Mesendoderm (in vitro differentiated cells): Measurements from ENCODE around the gene ITPR2.
A peak's percentile ranks its signal among the peaks of the same experiment; 100 is the strongest.
"Not testable (repeated sequence)": the region's sequence is repeated elsewhere in the genome, so short reads cannot be mapped to it uniquely, and the experiment has no call there.

ENCODE experiments used
- DNase-seq: peaks from one replicate; pipeline ENCODE4 v3.0.0; 2013
- H2AK5ac ChIP-seq: 2 replicates; pipeline ENCODE4 v1.6.1; 2013; ENCODE audit warnings: low read length, inconsistent platforms
- H2BK120ac ChIP-seq: 2 replicates; pipeline ENCODE4 v1.6.1; 2013; ENCODE audit warnings: low read depth, mild to moderate bottlenecking, low read length, moderate library complexity, mixed read lengths
- H2BK15ac ChIP-seq: replicated peaks from 2 replicates; pipeline ENCODE4 v1.6.1; 2013; ENCODE audit warnings: low read depth, mild to moderate bottlenecking, moderate library complexity
- H2BK5ac ChIP-seq: 2 replicates; pipeline ENCODE4 v1.6.1; 2013; ENCODE audit warnings: low read length, inconsistent platforms
- H3K18ac ChIP-seq: 2 replicates; pipeline ENCODE4 v1.6.1; 2013; ENCODE audit warnings: mild to moderate bottlenecking, low read length, mixed read lengths
- H3K23ac ChIP-seq: one replicate; pipeline ENCODE4 v1.6.1; 2013; ENCODE audit warnings: low read length
- H3K27ac ChIP-seq: 2 replicates; pipeline ENCODE4 v1.5.1; 2013; ENCODE audit warnings: low read depth, mild to moderate bottlenecking, inconsistent platforms, low read length, moderate library complexity
- H3K27me3 ChIP-seq: 2 replicates; pipeline ENCODE4 v1.6.1; 2013; ENCODE audit warnings: low read length, control low read depth, mild to moderate bottlenecking, inconsistent platforms; ENCODE audit not compliant: insufficient read depth, poor library complexity
- H3K36me3 ChIP-seq: 2 replicates; pipeline ENCODE4 v1.6.1; 2013; ENCODE audit warnings: low read length, inconsistent platforms; ENCODE audit not compliant: control insufficient read depth, insufficient read depth
- H3K4ac ChIP-seq: one replicate; pipeline ENCODE4 v1.6.1; 2013; ENCODE audit warnings: low read depth, mild to moderate bottlenecking, low read length, moderate library complexity
- H3K4me1 ChIP-seq: 2 replicates; pipeline ENCODE4 v1.6.1; 2013; ENCODE audit warnings: low read depth, low read length, inconsistent platforms; ENCODE audit not compliant: control insufficient read depth
- H3K4me2 ChIP-seq: 2 replicates; pipeline ENCODE4 v1.6.1; 2013; ENCODE audit warnings: low read length
- H3K4me3 ChIP-seq: 2 replicates; pipeline ENCODE4 v1.5.1; 2013; ENCODE audit warnings: mild to moderate bottlenecking, low read length
- H3K56ac ChIP-seq: one replicate; pipeline ENCODE4 v1.6.1; 2013; ENCODE audit warnings: low read length
- H3K79me1 ChIP-seq: 2 replicates; pipeline ENCODE4 v1.6.1; 2013; ENCODE audit warnings: low read length, inconsistent platforms
- H3K79me2 ChIP-seq: 2 replicates; pipeline ENCODE4 v1.6.1; 2013; ENCODE audit warnings: mild to moderate bottlenecking, low read length; ENCODE audit not compliant: control insufficient read depth, insufficient read depth
- H3K9ac ChIP-seq: 2 replicates; pipeline ENCODE4 v1.6.1; 2013; ENCODE audit warnings: low read length, inconsistent platforms
- H4K5ac ChIP-seq: one replicate; pipeline ENCODE4 v1.6.1; 2013; ENCODE audit warnings: low read length
- H4K8ac ChIP-seq: one replicate; pipeline ENCODE4 v1.6.1; 2013; ENCODE audit warnings: low read depth, mild to moderate bottlenecking, control low read depth, low read length, moderate library complexity
- WGBS: extraction: QIAGEN DNeasy Blood & Tissue Kit; methylation state at CpG from one replicate; pipeline ENCODE4 v1.1.7; 2013; ENCODE audit warnings: low lambda C conversion rate, missing lambda C conversion rate; ENCODE audit not compliant: insufficient coverage; ENCODE audit errors: extremely low coverage; 5-methylcytosine and 5-hydroxymethylcytosine counted together

Gene ITPR2

DNA sequence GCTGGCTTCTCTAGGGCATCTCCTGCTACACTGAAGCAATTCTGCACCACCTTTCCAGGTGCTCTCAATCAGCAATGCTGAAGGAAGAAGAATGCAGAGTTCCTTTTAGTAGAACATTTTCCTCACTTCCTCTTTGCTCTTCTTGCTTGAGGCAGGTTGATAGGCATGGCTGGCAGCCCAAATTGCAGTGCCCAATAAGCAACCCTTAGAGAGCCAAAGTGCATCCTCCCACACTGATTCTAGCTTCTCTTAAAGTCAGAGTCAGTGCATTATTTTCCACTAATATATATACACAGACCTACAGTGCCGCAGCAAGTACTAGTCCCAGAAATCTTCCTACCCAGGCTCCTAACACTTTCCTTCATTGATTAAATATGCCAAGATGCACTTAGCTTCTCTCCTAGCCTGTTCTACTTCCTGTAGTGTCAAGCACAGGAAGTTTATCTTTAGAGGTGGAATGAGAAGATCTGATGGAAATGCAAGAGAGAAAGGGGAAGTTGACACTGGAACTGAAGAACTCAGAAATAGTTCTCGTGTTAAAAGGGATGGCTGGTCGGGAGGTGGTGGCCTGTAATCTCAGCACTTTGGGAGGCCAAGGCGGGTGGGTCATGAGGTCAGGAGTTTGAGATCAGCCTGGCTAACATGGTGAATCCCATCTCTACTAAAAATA is 504.9 kb downstream of the ITPR2 start:
- no peak overlapping the region for H3K18ac ChIP-seq
- no peak overlapping the region for H3K4ac ChIP-seq
- no peaks in the 10 kb centered on the region for H3K4me1 ChIP-seq
- H3K79me1 ChIP-seq, result no peaks in the 10 kb centered on the region
- no peak overlapping the region for H3K9ac ChIP-seq
- H2BK15ac ChIP-seq, result no peak overlapping the region
- no peak overlapping the region for H3K23ac ChIP-seq
- H3K79me2 ChIP-seq, result no peaks in the 10 kb centered on the region
- no peak overlapping the region for H3K27ac ChIP-seq
- no peak overlapping the region for H2BK120ac ChIP-seq
- no peak overlapping the region for H4K5ac ChIP-seq
- no peak for DNase-seq
- H3K27me3 ChIP-seq, result no peaks in the 10 kb centered on the region
- no peak overlapping the region for H3K4me2 ChIP-seq
- H3K36me3 ChIP-seq, result no peaks in the 10 kb centered on the region
- H4K8ac ChIP-seq, result no peak overlapping the region
- H3K56ac ChIP-seq, result no peak overlapping the region
- H2BK5ac ChIP-seq, result no peak overlapping the region
- WGBS, result no CpG with 5 or more reads among the region's 4 CpGs
- H2AK5ac ChIP-seq, result no peak overlapping the region
- no peak overlapping the region for H3K4me3 ChIP-seq

DNA sequence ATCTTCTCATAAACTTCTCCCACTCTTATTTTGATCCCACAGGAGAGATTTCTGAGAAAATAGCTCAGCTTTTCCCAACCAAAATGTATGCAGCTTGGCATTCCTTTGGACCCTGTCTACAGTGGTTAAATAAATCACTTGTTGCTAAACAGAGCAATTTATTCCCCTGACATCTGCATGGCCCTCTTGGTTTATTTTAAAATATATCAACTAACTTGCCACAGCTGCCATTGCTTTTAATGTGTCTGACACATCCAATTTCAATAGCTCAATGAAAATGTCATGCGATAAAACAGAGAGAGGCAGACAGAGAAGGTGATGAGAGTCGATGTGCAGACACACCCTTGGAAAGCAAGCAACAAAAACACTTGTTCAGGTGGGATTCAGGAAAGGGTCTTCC is 509.3 kb downstream of the ITPR2 start:
- Histone ChIP-seq H3K23ac (no peak overlapping the region), H3K4me1 (no peaks in the 10 kb centered on the region), H4K8ac (no peak overlapping the region), H3K4me2 (no peak overlapping the region), H4K5ac (no peak overlapping the region), H3K9ac (no peak overlapping the region), H3K18ac (no peak overlapping the region), H3K4ac (no peak overlapping the region), H3K27me3 (no peaks in the 10 kb centered on the region), H2BK120ac (no peak overlapping the region), H3K79me2 (no peaks in the 10 kb centered on the region), H3K4me3 (no peak overlapping the region), H3K79me1 (no peaks in the 10 kb centered on the region), H3K56ac (no peak overlapping the region), H2AK5ac (no peak overlapping the region), H2BK5ac (no peak overlapping the region), H3K36me3 (no peaks in the 10 kb centered on the region), H3K27ac (no peak overlapping the region), H2BK15ac (no peak overlapping the region)
- no peak for DNase-seq
- WGBS, result no CpG with 5 or more reads among the region's 2 CpGs

DNA sequence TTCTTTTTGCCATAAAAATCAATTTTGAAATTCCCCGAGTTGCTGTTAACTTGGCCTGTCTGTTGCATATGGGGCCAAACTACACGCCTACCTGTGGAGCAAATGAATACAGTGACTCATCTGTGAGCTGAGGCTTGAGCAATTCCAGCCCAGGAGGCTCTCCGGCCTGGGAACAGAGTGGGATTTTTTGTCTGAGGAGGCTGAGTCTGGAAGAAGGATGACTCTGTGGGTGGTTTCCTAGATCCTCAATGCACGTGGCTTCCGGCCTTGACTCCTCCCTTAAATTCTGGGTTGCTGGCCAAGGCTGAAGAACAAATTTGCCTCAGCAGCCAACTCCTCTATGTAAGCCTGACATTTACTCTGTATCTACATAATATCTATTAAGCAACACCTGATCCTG is 513.5 kb downstream of the ITPR2 start:
- Histone ChIP-seq H4K8ac (no peak overlapping the region), H3K27me3 (no peaks in the 10 kb centered on the region), H3K27ac (no peak overlapping the region), H3K36me3 (no peaks in the 10 kb centered on the region), H2BK120ac (no peak overlapping the region), H3K4me3 (no peak overlapping the region), H2AK5ac (no peak overlapping the region), H3K9ac (no peak overlapping the region), H3K79me2 (no peaks in the 10 kb centered on the region), H3K56ac (no peak overlapping the region), H3K18ac (no peak overlapping the region), H3K4me1 (no peaks in the 10 kb centered on the region), H2BK15ac (no peak overlapping the region), H3K23ac (no peak overlapping the region), H4K5ac (no peak overlapping the region), H2BK5ac (no peak overlapping the region), H3K4me2 (no peak overlapping the region), H3K4ac (no peak overlapping the region), H3K79me1 (no peaks in the 10 kb centered on the region)
- DNase-seq, result peak; percentile 67
- WGBS, result no CpG with 5 or more reads among the region's 5 CpGs

DNA sequence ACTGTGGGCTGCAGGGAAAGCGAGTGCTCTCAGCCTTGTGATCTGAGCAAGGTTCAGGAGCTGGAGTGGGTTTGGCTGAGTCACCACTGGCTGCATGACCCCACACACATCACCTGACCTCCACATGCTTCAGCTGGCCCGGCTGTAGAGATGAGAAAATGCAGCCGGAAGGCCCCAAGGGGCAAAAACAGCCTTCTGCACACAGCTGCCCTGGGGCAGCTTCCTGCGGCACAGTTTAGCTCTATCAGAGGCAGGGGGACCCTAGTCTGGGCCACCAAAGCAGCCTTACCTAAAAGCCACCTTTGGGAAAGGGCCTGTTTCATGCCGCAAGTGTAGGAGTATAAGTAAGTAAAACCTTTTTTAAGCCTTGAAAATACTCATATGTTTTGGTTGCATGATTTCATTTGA is 514.3 kb downstream of the ITPR2 start:
- peak; percentile 33 for DNase-seq

DNA sequence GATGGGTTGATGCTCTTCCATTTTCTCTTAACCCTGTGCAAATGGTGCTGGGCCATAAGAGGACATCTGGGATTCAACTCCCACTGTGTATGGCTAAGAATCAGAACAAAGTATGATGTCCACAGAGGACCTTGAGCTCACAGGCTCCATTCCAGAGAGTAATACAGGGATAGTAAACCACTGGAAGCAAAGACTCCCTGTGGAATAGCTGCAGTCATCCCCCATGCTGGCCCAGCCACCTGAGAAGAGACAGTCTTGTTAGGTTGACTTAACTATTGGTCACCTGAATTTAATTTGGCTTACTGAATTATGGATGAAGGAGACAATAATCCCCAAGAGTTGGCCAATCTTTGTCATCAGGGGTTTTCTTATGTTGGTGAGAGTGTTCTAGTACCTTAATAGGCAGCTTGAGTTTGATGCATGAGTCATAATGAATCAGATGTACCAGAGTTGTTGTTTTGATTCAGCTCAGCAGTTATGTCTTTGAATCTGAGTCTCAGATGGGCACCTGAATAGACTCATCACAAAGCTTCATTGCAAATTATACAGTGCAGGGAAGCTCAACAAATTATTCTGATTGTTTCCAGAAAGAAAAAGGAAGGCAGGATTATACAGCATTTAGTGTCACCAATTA is 514.9 kb downstream of the ITPR2 start:
- no peak overlapping the region for H3K18ac ChIP-seq
- no peak overlapping the region for H4K5ac ChIP-seq
- no peak overlapping the region for H3K56ac ChIP-seq
- H3K79me1 ChIP-seq, result no peaks in the 10 kb centered on the region
- no peak overlapping the region for H3K4me2 ChIP-seq
- H3K4ac ChIP-seq, result no peak overlapping the region
- no peak overlapping the region for H2BK5ac ChIP-seq
- H3K27ac ChIP-seq, result no peak overlapping the region
- H3K4me1 ChIP-seq, result no peaks in the 10 kb centered on the region
- no peak overlapping the region for H3K4me3 ChIP-seq
- H3K79me2 ChIP-seq, result no peaks in the 10 kb centered on the region
- H4K8ac ChIP-seq, result no peak overlapping the region
- H2BK120ac ChIP-seq, result no peak overlapping the region
- H3K27me3 ChIP-seq, result no peaks in the 10 kb centered on the region
- H2AK5ac ChIP-seq, result no peak overlapping the region
- DNase-seq, result no peak
- no peaks in the 10 kb centered on the region for H3K36me3 ChIP-seq
- no peak overlapping the region for H2BK15ac ChIP-seq
- H3K9ac ChIP-seq, result no peak overlapping the region
- no peak overlapping the region for H3K23ac ChIP-seq

More for the DNA sequence above, 514.3 kb downstream of the ITPR2 start:
- H3K4me1 ChIP-seq, result no peaks in the 10 kb centered on the region
- no peaks in the 10 kb centered on the region for H3K79me1 ChIP-seq
- H3K79me2 ChIP-seq, result no peaks in the 10 kb centered on the region
- H3K27ac ChIP-seq, result no peak overlapping the region
- H4K5ac ChIP-seq, result no peak overlapping the region
- no peaks in the 10 kb centered on the region for H3K36me3 ChIP-seq
- no peak overlapping the region for H2AK5ac ChIP-seq
- H3K4me2 ChIP-seq, result no peak overlapping the region
- H4K8ac ChIP-seq, result no peak overlapping the region
- H3K9ac ChIP-seq, result no peak overlapping the region
- no peak overlapping the region for H3K18ac ChIP-seq
- H3K4me3 ChIP-seq, result no peak overlapping the region
- no peak overlapping the region for H2BK120ac ChIP-seq
- no peaks in the 10 kb centered on the region for H3K27me3 ChIP-seq
- no peak overlapping the region for H2BK5ac ChIP-seq
- H3K23ac ChIP-seq, result no peak overlapping the region
- no peak overlapping the region for H3K4ac ChIP-seq
- H3K56ac ChIP-seq, result no peak overlapping the region
- WGBS, result no CpG with 5 or more reads among the region's 5 CpGs
- no peak overlapping the region for H2BK15ac ChIP-seq

- not testable (repeated sequence) for H3K79me1 ChIP-seq, H2BK15ac ChIP-seq, H3K4me1 ChIP-seq, DNase-seq, H2BK120ac ChIP-seq, H4K5ac ChIP-seq, H4K8ac ChIP-seq, H3K9ac ChIP-seq, H3K56ac ChIP-seq, H3K27ac ChIP-seq, H3K23ac ChIP-seq, H2AK5ac ChIP-seq, H3K4ac ChIP-seq, H3K79me2 ChIP-seq, H2BK5ac ChIP-seq, H3K27me3 ChIP-seq, H3K36me3 ChIP-seq, H3K4me2 ChIP-seq, H3K4me3 ChIP-seq, H3K18ac ChIP-seq
Observed at GRCh38 chr12:26314103-26314502, 518.9 kb downstream of the ITPR2 start.
